HEK293T (cell line): Measurements from ENCODE around the gene UGGT2.

Source experiments
- ARNT ChIP-seq: fragments of 450-650 bp; IDR thresholded peaks from 2 replicates; pipeline ENCODE4 v1.6.1; 2017; ENCODE audit warnings: mild to moderate bottlenecking
- BHLHE40 ChIP-seq: fragments of 450-650 bp; IDR thresholded peaks from 2 replicates; pipeline ENCODE4 v1.6.1; 2016; ENCODE audit warnings: mild to moderate bottlenecking, moderate library complexity, borderline replicate concordance
- CTBP1 ChIP-seq: fragments of 450-650 bp; IDR thresholded peaks from 2 replicates; pipeline ENCODE4 v1.6.1; 2016; ENCODE audit warnings: borderline replicate concordance
- FOXA1 ChIP-seq: fragments of 450-650 bp; IDR thresholded peaks from 2 replicates; pipeline ENCODE4 v1.6.1; 2016; ENCODE audit warnings: mild to moderate bottlenecking
- FOXK2 ChIP-seq: fragments of 450-650 bp; IDR thresholded peaks from 2 replicates; pipeline ENCODE4 v1.6.1; 2016; ENCODE audit warnings: mild to moderate bottlenecking
- FOXM1 ChIP-seq: fragments of 450-650 bp; IDR thresholded peaks from 2 replicates; pipeline ENCODE4 v1.6.1; 2017; ENCODE audit warnings: mild to moderate bottlenecking, borderline replicate concordance
- HDGF ChIP-seq: fragments of 450-650 bp; IDR thresholded peaks from 2 replicates; pipeline ENCODE4 v1.6.1; 2017; ENCODE audit warnings: antibody characterized with exemption, borderline replicate concordance
- L3MBTL2 ChIP-seq: fragments of 450-650 bp; conservative IDR thresholded peaks from 2 replicates; pipeline ENCODE4 v1.6.1; 2016; ENCODE audit warnings: mild to moderate bottlenecking
- LEF1 ChIP-seq: fragments of 450-650 bp; IDR thresholded peaks from 2 replicates; pipeline ENCODE4 v1.6.1; 2017; ENCODE audit warnings: mild to moderate bottlenecking, borderline replicate concordance
- SP1 ChIP-seq: fragments of 450-650 bp; IDR thresholded peaks from 2 replicates; pipeline ENCODE4 v1.6.1; 2017
- SUZ12 ChIP-seq: fragments of 450-650 bp; IDR thresholded peaks from 2 replicates; pipeline ENCODE4 v1.6.1; 2016; ENCODE audit warnings: mild to moderate bottlenecking
- TARDBP ChIP-seq: fragments of 450-650 bp; IDR thresholded peaks from 2 replicates; pipeline ENCODE4 v1.6.1; 2016
- ZNF384 ChIP-seq: fragments of 450-650 bp; IDR thresholded peaks from 2 replicates; pipeline ENCODE4 v1.6.1; 2016

DNA sequence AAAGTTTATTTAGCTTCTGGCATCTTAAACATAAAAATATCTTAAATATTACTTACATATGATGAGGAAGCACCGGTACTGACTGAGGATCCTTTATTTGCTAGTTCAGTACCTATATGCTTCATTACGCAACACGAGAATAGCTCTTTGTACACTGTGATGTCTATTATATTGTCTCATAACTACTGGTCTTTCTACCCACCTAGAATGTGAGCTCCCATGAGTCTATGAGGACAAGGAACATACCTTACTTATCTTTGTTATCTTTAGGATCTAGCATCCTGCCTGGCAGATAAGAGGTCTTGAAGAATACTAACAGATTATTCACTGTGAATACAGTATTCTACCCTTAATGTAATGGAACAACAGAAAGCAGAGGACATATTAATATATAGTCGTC, 251.4 kb downstream of the UGGT2 start:
- TF ChIP-seq TARDBP = no peak
- TF ChIP-seq CTBP1 = no peak
- no peak for TF ChIP-seq BHLHE40
- TF ChIP-seq ZNF384 = no peak
- no peak for TF ChIP-seq HDGF
- TF ChIP-seq FOXM1 = no peak
- TF ChIP-seq L3MBTL2 = no peak
- TF ChIP-seq FOXK2 = no peak
- TF ChIP-seq SUZ12 = no peak
- no peak for TF ChIP-seq FOXA1
- no peak for TF ChIP-seq LEF1
- TF ChIP-seq SP1 = no peak
- TF ChIP-seq ARNT = no peak
